Measurements from ENCODE around the gene ZCCHC13.

The ZCCHC13 gene

DNA sequence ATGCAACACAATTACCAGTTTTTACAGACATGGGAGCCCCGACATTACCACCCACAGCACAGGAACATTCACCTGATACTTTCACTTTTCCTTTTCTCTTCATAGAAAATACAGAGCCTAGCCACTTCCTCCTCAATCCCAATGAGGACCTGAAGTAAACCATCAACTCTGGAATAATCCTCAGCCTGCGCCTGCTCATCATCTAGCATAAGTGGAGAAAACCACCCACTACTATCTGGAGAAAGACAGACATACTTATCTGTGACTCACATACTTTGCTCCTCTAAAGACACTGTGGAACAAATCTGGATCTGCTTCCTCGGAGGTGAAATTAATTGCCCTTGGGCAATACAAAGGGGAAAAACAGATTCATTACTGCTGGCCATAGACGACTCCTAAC, 47.8 kb downstream of the ZCCHC13 start:
- H3K36me3 ChIP-seq (ENCODE audit: control insufficient read depth, insufficient read depth, low read length), result no peaks in the 10 kb centered on the region
- 92 to 94% methylated on average over 2 of the region's 4 CpGs for WGBS, 2 experiments (ENCODE audit: insufficient coverage in 2 of 2)
- H3K4me3 ChIP-seq (ENCODE audit: extremely low read depth, insufficient read depth, low read length, poor library complexity, severe bottlenecking), result no peak overlapping the region
- H3K27ac ChIP-seq (ENCODE audit: low read depth, low read length, severe bottlenecking), result no peak overlapping the region
- peaks cover 5% of the 10 kb centered on the region for H3K4me1 ChIP-seq (ENCODE audit: control insufficient read depth, insufficient read depth, low read length, poor library complexity, severe bottlenecking)
- no peaks in the 10 kb centered on the region for H3K9me3 ChIP-seq (ENCODE audit: control insufficient read depth, low read length)

DNA sequence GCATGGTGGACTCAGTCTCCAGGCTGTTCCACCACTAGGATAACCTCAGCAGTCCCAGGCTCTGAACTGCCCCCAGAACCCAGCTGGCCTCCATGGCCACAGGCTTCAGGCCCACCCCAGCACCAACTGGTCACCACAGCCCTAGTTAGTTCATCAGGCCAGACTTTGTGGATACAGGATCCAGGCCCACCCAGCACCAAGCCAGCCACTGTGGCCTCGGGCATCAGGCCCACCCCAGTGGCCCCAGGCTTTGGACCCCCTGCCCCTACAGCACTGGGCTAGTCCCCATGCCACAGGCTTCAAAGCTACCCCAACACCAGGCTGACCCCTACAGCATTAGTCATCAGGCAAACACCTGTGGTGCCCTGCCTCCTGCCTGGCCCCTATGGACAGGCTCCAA, 50.0 kb downstream of the ZCCHC13 start:
- H3K4me1 ChIP-seq (ENCODE audit: control insufficient read depth, insufficient read depth, low read length, poor library complexity, severe bottlenecking), result peaks cover under 1% of the 10 kb centered on the region
- H3K36me3 ChIP-seq (ENCODE audit: control insufficient read depth, insufficient read depth, low read length), result no peaks in the 10 kb centered on the region
- H3K4me3 ChIP-seq (ENCODE audit: extremely low read depth, insufficient read depth, low read length, poor library complexity, severe bottlenecking), result no peak overlapping the region
- no peaks in the 10 kb centered on the region for H3K9me3 ChIP-seq (ENCODE audit: control insufficient read depth, low read length)
- H3K27ac ChIP-seq (ENCODE audit: low read depth, low read length, severe bottlenecking), result no peak overlapping the region
- no CpG with 5 or more reads among the region's 1 CpG for WGBS, 2 experiments (ENCODE audit: insufficient coverage in 2 of 2)

Measured in mesodermal cell (in vitro differentiated cells).